Esophagus muscularis mucosa (tissue), 3 donors: Measurements from ENCODE around the gene IKZF3.

ENCODE experiments used
- POLR2AphosphoS5 ChIP-seq, 2 donors: sonication (generic); formaldehyde crosslinking; IDR thresholded peaks; one replicate each; pipeline ENCODE4 v1.6.1; 2017; ENCODE audit warnings: antibody characterized with exemption in 2 of 2
- TF ChIP-seq, protein P1 (sequence below), 3 experiments: fragments of 200-600 bp in 2 of 3; fragments of 450-650 bp in 1 of 3; sonication (generic) in 2 of 3; IDR thresholded peaks; one replicate each; pipeline ENCODE4 v1.5.1; 2017 to 2019; ENCODE audit warnings: antibody characterized with exemption in 3 of 3, mild to moderate bottlenecking in 2 of 3, moderate library complexity in 1 of 3

DNA sequence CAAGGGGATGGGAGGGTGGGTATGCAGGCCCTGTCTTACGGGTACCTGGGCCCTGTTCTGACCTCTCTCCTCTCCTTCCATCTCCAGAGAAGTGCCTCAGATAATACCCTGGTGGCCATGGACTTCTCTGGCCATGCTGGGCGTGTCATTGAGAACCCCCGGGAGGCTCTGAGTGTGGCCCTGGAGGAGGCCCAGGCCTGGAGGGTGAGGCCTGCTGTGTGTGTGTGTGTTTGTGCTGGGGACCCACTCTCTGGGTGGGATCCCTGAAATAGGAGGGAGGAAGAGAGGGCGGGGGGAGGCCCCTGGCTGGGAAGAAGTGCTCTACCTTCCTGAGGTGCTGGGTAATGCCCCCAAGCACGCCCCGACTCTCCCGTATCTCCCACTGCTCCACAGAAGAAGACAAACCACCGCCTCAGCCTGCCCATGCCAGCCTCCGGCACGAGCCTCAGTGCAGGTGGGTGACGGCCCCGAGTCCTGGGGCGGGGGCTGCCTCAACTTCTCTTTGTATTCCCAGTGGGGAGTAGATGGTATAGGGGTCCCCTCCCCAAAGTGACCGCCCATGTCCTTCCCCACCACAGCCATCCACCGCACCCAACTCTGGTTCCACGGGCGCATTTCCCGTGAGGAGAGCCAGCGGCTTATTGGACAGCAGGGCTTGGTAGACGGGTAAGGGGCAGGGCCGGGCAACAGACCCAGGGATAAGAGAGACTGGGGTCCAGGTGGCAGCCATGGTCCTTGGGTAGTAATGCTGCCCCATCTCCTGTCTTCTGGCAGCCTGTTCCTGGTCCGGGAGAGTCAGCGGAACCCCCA is 118.6 kb downstream of the IKZF3 start:
- TF ChIP-seq, protein P1, sequence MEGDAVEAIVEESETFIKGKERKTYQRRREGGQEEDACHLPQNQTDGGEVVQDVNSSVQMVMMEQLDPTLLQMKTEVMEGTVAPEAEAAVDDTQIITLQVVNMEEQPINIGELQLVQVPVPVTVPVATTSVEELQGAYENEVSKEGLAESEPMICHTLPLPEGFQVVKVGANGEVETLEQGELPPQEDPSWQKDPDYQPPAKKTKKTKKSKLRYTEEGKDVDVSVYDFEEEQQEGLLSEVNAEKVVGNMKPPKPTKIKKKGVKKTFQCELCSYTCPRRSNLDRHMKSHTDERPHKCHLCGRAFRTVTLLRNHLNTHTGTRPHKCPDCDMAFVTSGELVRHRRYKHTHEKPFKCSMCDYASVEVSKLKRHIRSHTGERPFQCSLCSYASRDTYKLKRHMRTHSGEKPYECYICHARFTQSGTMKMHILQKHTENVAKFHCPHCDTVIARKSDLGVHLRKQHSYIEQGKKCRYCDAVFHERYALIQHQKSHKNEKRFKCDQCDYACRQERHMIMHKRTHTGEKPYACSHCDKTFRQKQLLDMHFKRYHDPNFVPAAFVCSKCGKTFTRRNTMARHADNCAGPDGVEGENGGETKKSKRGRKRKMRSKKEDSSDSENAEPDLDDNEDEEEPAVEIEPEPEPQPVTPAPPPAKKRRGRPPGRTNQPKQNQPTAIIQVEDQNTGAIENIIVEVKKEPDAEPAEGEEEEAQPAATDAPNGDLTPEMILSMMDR (IDR thresholded peaks at IDR 0.05) = no peak
- no peak for TF ChIP-seq POLR2AphosphoS5 (IDR thresholded peaks at IDR 0.05)
